ENCODE results near the gene METTL25B.

- TF ChIP-seq CTCF (IDR thresholded peaks at IDR 0.05) (no peak), POLR2A (IDR thresholded peaks at IDR 0.05) (no peak), EP300 (IDR thresholded peaks at IDR 0.05) (no peak)
Measured at GRCh38 chr1:156698995-156699394, 29.3 kb upstream of the METTL25B start.

Data from stomach (tissue), 4 donors.